NCI-H748 (cell line): ENCODE data around the gene CTSE.
A peak's percentile ranks its signal among the peaks of the same experiment; 100 is the strongest.
"Not testable (repeated sequence)": the region's sequence is repeated elsewhere in the genome, so short reads cannot be mapped to it uniquely, and the experiment has no call there.

Experiments used
- DNase-seq: peaks from one replicate; lab custom pipeline; 2025; ENCODE audit not compliant: unreplicated experiment; lab: John Stamatoyannopoulos, UW

CTSE gene

GRCh38 chr1:206020393-206021007, 3.2 kb downstream of the CTSE start:
- no peak for DNase-seq

GRCh38 chr1:206015071-206015470, 8.6 kb downstream of the CTSE start:
- no peak for DNase-seq

- DNase-seq, result no peak
Measured at GRCh38 chr1:206014601-206015000, 9.1 kb downstream of the CTSE start.

GRCh38 chr1:206013026-206013795, 10.5 kb downstream of the CTSE start:
- DNase-seq, result no peak

GRCh38 chr1:206012086-206012859, 11.4 kb downstream of the CTSE start:
- DNase-seq, result no peak

GRCh38 chr1:206011057-206011456, 12.6 kb downstream of the CTSE start:
- DNase-seq, result no peak

- DNase-seq, result no peak
Measured at GRCh38 chr1:206010060-206010459, 13.6 kb downstream of the CTSE start.

GRCh38 chr1:206006946-206007345, 16.7 kb downstream of the CTSE start:
- DNase-seq, result no peak

- no peak for DNase-seq
Measured at GRCh38 chr1:206005778-206006180, 17.9 kb downstream of the CTSE start.

- DNase-seq, result no peak
Measured at GRCh38 chr1:206005234-206005633, 18.5 kb downstream of the CTSE start.

- DNase-seq, result peak; percentile 4
Measured at GRCh38 chr1:206004826-206005225, 18.9 kb downstream of the CTSE start.

- no peak for DNase-seq
Measured at GRCh38 chr1:206003854-206004800, 19.6 kb downstream of the CTSE start.

- no peak for DNase-seq
Measured at GRCh38 chr1:206002871-206003801, 20.6 kb downstream of the CTSE start, which contains the start of gene RAB7B. RAB7B (minus strand) TSS chr1:206003395; CDS start chr1:205994135, 9,260 bp downstream.

GRCh38 chr1:206002160-206002559, 21.5 kb downstream of the CTSE start:
- DNase-seq, result no peak

- no peak for DNase-seq
Measured at GRCh38 chr1:206001476-206001888, 22.2 kb downstream of the CTSE start.

GRCh38 chr1:206000641-206001339, 22.9 kb downstream of the CTSE start:
- DNase-seq, result no peak

GRCh38 chr1:205998457-205999241, 25.0 kb downstream of the CTSE start:
- DNase-seq, result peak; percentile 72

GRCh38 chr1:205996641-205997040, 27.1 kb downstream of the CTSE start:
- not testable (repeated sequence) for DNase-seq
